ENCODE measurements around the gene MTMR1.

DNA sequence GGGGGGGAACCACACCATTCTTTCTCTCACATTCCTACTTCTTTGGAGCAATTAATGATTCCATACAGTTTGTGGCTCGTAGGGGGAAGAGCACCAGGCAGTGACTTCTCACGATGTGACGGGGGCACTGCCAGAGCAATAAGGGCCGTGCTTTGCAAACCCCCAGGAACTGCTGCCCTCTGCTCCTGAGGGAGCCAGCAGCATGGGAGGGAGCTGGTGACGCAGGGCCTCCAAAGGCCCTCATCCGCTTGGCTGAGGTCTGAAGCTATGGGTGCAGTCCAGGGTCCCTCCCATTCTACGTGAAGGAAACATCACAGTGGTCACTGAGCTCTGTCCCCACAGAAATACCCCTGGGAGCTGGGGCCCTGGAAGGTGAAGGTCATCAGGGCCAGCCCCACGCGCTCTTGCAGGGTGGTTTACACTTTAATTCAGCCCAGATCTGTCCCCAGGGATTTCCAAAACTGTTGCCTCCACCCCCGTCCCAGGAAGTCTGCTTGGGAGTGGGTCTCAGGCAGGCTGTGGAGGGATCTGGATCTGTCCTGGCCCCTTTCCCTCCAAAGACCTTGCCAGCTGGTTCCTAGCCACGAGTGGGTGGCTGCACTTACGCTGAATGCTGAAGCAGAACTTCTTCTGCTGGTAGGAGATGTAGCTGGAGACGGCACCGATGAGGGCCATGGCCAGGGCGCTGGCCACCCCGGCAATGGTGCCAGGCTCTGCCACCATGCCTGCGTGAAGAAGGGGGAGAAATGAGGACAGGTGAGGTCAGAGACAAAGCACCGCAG lies 82.6 kb downstream of the MTMR1 start:
- TF ChIP-seq FOXP1 (CRISPR knock-in tag; IDR thresholded peaks at IDR 0.05; ENCODE audit: borderline replicate concordance) (no peak), CBFB (CRISPR knock-in tag; IDR thresholded peaks at IDR 0.05; ENCODE audit: low read depth) (no peak)

All from WTC11 (cell line).